ENCODE results near the gene SIPA1. TPM values are rescaled to one million over a fixed set of nuclear protein-coding genes. Genes with fewer than 3 reads are reported as not detected.

SIPA1 gene
- total and polyA plus RNA-seq, 2 of the 13 experiments (the other 11 are each of a cell fraction or from before 2014, with no cell fraction given) = 5.8 to 7.7 TPM

- TF ChIP-seq, protein P1, sequence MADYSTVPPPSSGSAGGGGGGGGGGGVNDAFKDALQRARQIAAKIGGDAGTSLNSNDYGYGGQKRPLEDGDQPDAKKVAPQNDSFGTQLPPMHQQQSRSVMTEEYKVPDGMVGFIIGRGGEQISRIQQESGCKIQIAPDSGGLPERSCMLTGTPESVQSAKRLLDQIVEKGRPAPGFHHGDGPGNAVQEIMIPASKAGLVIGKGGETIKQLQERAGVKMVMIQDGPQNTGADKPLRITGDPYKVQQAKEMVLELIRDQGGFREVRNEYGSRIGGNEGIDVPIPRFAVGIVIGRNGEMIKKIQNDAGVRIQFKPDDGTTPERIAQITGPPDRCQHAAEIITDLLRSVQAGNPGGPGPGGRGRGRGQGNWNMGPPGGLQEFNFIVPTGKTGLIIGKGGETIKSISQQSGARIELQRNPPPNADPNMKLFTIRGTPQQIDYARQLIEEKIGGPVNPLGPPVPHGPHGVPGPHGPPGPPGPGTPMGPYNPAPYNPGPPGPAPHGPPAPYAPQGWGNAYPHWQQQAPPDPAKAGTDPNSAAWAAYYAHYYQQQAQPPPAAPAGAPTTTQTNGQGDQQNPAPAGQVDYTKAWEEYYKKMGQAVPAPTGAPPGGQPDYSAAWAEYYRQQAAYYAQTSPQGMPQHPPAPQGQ (CRISPR knock-in tag; IDR thresholded peaks at IDR 0.05; ENCODE audit: borderline replicate concordance) = no peak
- TF ChIP-seq FIP1L1 (IDR thresholded peaks at IDR 0.05; ENCODE audit: borderline replicate concordance, insufficient read depth, low read depth, low read length) = peak; percentile 59; the same call in 1 of the 2 replicates
- TF ChIP-seq FOXO1 (CRISPR knock-in tag; IDR thresholded peaks at IDR 0.05) = no peak; the same call in 1 of the 2 replicates
- TF ChIP-seq ARID2 (CRISPR knock-in tag; IDR thresholded peaks at IDR 0.05; ENCODE audit: borderline replicate concordance) = peak; percentile 96
- 0 out of 4 replicates have a peak, but pooled peaks of 1 of the 2 experiments have one; percentile 13 for TF ChIP-seq NR2F1 (CRISPR knock-in tag; IDR thresholded peaks at IDR 0.05)
- TF ChIP-seq TBX3 (IDR thresholded peaks at IDR 0.05; ENCODE audit: borderline replicate concordance) = no peak
- no peak for TF ChIP-seq ZNF768 (CRISPR knock-in tag; IDR thresholded peaks at IDR 0.05)
- TF ChIP-seq SALL2 (CRISPR knock-in tag; IDR thresholded peaks at IDR 0.05) = 0 out of 2 replicates have a peak, but pooled peaks have one; percentile 40
- TF ChIP-seq TBL1XR1 (IDR thresholded peaks at IDR 0.05; ENCODE audit: borderline replicate concordance, low read length, partially characterized antibody) = no peak
- TF ChIP-seq SNAPC2 (CRISPR knock-in tag; IDR thresholded peaks at IDR 0.05) = 0 out of 2 replicates have a peak, but pooled peaks have one; percentile 74
- TF ChIP-seq ZFP36L2 (CRISPR knock-in tag; IDR thresholded peaks at IDR 0.05) = no peak
- TF ChIP-seq RFX3 (CRISPR knock-in tag; IDR thresholded peaks at IDR 0.05) = no peak
- no peak for TF ChIP-seq ZNF790 (CRISPR knock-in tag; IDR thresholded peaks at IDR 0.05; ENCODE audit: borderline replicate concordance)
- no peak for TF ChIP-seq RBM22 (optimal IDR thresholded peaks at IDR 0.05; ENCODE audit: low read length)
- TF ChIP-seq, protein P2, sequence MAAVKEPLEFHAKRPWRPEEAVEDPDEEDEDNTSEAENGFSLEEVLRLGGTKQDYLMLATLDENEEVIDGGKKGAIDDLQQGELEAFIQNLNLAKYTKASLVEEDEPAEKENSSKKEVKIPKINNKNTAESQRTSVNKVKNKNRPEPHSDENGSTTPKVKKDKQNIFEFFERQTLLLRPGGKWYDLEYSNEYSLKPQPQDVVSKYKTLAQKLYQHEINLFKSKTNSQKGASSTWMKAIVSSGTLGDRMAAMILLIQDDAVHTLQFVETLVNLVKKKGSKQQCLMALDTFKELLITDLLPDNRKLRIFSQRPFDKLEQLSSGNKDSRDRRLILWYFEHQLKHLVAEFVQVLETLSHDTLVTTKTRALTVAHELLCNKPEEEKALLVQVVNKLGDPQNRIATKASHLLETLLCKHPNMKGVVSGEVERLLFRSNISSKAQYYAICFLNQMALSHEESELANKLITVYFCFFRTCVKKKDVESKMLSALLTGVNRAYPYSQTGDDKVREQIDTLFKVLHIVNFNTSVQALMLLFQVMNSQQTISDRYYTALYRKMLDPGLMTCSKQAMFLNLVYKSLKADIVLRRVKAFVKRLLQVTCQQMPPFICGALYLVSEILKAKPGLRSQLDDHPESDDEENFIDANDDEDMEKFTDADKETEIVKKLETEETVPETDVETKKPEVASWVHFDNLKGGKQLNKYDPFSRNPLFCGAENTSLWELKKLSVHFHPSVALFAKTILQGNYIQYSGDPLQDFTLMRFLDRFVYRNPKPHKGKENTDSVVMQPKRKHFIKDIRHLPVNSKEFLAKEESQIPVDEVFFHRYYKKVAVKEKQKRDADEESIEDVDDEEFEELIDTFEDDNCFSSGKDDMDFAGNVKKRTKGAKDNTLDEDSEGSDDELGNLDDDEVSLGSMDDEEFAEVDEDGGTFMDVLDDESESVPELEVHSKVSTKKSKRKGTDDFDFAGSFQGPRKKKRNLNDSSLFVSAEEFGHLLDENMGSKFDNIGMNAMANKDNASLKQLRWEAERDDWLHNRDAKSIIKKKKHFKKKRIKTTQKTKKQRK (IDR thresholded peaks at IDR 0.05; ENCODE audit: low read length) = no peak
- no peak for TF ChIP-seq ZNF33B (CRISPR knock-in tag; IDR thresholded peaks at IDR 0.05)
- TF ChIP-seq, protein P3, sequence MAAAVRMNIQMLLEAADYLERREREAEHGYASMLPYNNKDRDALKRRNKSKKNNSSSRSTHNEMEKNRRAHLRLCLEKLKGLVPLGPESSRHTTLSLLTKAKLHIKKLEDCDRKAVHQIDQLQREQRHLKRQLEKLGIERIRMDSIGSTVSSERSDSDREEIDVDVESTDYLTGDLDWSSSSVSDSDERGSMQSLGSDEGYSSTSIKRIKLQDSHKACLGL (CRISPR knock-in tag; IDR thresholded peaks at IDR 0.05) = peak; percentile 69; the same call in 1 of the 2 replicates
- TF ChIP-seq, protein P4, sequence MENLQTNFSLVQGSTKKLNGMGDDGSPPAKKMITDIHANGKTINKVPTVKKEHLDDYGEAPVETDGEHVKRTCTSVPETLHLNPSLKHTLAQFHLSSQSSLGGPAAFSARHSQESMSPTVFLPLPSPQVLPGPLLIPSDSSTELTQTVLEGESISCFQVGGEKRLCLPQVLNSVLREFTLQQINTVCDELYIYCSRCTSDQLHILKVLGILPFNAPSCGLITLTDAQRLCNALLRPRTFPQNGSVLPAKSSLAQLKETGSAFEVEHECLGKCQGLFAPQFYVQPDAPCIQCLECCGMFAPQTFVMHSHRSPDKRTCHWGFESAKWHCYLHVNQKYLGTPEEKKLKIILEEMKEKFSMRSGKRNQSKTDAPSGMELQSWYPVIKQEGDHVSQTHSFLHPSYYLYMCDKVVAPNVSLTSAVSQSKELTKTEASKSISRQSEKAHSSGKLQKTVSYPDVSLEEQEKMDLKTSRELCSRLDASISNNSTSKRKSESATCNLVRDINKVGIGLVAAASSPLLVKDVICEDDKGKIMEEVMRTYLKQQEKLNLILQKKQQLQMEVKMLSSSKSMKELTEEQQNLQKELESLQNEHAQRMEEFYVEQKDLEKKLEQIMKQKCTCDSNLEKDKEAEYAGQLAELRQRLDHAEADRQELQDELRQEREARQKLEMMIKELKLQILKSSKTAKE (CRISPR knock-in tag; IDR thresholded peaks at IDR 0.05; ENCODE audit: borderline replicate concordance) = no peak
- TF ChIP-seq ZNF224 (CRISPR knock-in tag; IDR thresholded peaks at IDR 0.05) = no peak; the same call in 1 of the 2 replicates
- no peak for TF ChIP-seq GFI1 (CRISPR knock-in tag; IDR thresholded peaks at IDR 0.05; ENCODE audit: borderline replicate concordance)
- TF ChIP-seq LCORL (IDR thresholded peaks at IDR 0.05) = no peak
- TF ChIP-seq LCORL (CRISPR knock-in tag; IDR thresholded peaks at IDR 0.05) = peak; percentile 23
These were observed 14.8 kb downstream of the SIPA1 start (continued) for GRCh38 chr11:65652511-65653228.
